HG03457 (cell line): ENCODE results near the gene HIPK4.
"Not testable (repeated sequence)": the region's sequence is repeated elsewhere in the genome, so short reads cannot be mapped to it uniquely, and the experiment has no call there.

ENCODE experiments used
- ATAC-seq: cut with Tn5 transposase; IDR thresholded peaks from one replicate; pipeline ENCODE4 v1.9.1; 2021; ENCODE audit warnings: moderate number of reproducible peaks; ENCODE audit not compliant: unreplicated experiment

HIPK4 gene

GRCh38 chr19:40393894-40394815 is 4.2 kb upstream of the HIPK4 start:
- ATAC-seq = no peak

GRCh38 chr19:40392894-40393517 is 3.0 kb upstream of the HIPK4 start:
- no peak for ATAC-seq

- no peak for ATAC-seq
These were observed 2.1 kb upstream of the HIPK4 start for GRCh38 chr19:40392123-40392522.

- no peak for ATAC-seq
These were observed 437 bp downstream of the HIPK4 start for GRCh38 chr19:40389404-40390083.

- no peak for ATAC-seq
These were observed 1.5 kb downstream of the HIPK4 start for GRCh38 chr19:40388481-40388880.

- no peak for ATAC-seq
These were observed 2.8 kb downstream of the HIPK4 start for GRCh38 chr19:40387155-40387554.

- ATAC-seq = no peak
These were observed 6.2 kb downstream of the HIPK4 start for GRCh38 chr19:40383668-40384248.

GRCh38 chr19:40381321-40381720 is 8.7 kb downstream of the HIPK4 start:
- ATAC-seq = no peak

GRCh38 chr19:40380199-40381037 is 9.6 kb downstream of the HIPK4 start:
- no peak for ATAC-seq

GRCh38 chr19:40379446-40380198 is 10.4 kb downstream of the HIPK4 start:
- ATAC-seq = no peak

GRCh38 chr19:40378509-40378908 is 11.5 kb downstream of the HIPK4 start:
- no peak for ATAC-seq

GRCh38 chr19:40377876-40378385 is 12.1 kb downstream of the HIPK4 start:
- ATAC-seq = no peak

- no peak for ATAC-seq
These were observed 13.6 kb downstream of the HIPK4 start for GRCh38 chr19:40376286-40376862.

- ATAC-seq = no peak
These were observed 15.9 kb downstream of the HIPK4 start for GRCh38 chr19:40374084-40374483.

GRCh38 chr19:40371802-40372122 is 18.2 kb downstream of the HIPK4 start:
- no peak for ATAC-seq

GRCh38 chr19:40370997-40371801 is 18.8 kb downstream of the HIPK4 start:
- no peak for ATAC-seq

GRCh38 chr19:40370253-40370652 is 19.7 kb downstream of the HIPK4 start:
- not testable (repeated sequence) for ATAC-seq

- no peak for ATAC-seq
These were observed 20.2 kb downstream of the HIPK4 start for GRCh38 chr19:40369797-40370196.
